ENCODE measurements around the gene CEP43.

The CEP43 gene

DNA sequence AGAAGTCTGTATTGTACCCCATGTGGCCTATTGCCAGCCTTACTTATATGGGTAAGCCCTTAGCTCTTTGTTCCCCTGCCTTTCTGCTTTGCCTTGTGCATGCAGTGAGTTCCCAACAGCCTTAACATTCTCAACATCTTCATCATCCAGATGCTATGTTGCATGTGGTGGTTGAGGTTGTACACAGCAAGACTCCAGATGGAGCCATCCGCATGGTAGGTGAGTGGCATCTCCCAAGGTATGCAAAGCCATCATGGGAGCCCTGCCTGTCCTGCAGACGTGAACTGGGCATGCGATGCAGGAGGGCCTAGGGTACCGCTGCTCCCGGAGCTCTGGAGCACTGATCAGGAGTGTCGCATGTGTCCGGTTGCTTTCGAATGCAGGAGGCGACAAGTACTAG, 16.1 kb downstream of the CEP43 start:
- no peak for DNase-seq

DNA sequence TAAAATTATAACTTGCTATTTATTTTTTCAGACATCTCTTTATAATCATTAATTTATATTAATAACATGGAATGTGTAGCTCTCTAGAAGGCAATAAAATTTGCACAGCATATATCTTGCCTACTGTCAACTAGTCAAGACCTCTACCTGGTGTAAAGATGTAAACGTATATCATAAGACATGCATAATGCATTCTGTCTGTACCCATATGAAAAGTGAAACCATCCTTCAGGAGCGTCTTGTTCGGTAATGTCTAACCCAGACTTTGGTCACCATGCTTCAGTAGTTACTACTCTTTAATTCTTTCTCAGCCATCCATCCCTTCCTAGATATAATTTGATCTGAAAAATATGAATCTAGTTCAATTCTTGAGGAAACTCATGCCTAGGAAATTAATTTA, 21.0 kb downstream of the CEP43 start:
- DNase-seq, result no peak

DNA sequence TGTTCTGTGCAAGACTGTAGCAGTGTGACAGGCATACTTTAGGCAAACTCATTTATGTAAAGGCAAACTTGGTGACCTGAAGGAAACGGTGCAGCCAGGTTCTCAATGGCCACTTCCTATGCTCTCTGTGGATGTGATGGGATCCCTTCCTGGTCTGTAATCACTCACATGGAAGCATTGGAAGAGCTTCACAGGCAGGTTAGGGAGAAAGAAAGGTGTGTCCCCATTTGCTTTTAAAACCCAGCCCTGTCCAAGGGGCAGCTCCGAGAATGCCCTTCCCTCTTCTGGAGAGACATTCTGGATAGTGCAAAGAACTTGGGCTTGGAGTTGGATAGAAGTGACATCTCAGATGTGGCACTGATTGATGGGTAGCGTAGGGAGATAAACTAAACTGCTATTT, 28.1 kb downstream of the CEP43 start:
- no peak for DNase-seq

DNA sequence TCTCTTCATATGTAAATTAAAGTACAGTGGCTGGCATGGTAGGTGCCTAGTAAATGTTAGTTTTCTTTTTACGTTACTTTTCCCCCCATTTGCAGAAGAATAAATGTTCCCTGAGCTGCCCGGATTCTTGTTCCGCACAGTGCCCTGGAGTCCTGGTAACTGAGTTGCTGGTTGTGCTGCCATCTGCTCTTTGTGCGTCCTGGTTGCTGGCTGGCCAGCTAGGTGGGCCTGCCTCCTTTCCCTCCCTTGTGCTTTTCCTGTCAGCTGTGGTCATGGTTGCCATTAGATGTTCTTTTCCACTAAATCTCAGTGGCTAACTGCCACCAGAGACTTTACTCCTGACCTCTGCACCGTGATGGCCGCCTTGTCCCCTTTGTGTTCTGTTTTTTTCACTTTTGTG, 28.6 kb downstream of the CEP43 start:
- DNase-seq, result no peak

DNA sequence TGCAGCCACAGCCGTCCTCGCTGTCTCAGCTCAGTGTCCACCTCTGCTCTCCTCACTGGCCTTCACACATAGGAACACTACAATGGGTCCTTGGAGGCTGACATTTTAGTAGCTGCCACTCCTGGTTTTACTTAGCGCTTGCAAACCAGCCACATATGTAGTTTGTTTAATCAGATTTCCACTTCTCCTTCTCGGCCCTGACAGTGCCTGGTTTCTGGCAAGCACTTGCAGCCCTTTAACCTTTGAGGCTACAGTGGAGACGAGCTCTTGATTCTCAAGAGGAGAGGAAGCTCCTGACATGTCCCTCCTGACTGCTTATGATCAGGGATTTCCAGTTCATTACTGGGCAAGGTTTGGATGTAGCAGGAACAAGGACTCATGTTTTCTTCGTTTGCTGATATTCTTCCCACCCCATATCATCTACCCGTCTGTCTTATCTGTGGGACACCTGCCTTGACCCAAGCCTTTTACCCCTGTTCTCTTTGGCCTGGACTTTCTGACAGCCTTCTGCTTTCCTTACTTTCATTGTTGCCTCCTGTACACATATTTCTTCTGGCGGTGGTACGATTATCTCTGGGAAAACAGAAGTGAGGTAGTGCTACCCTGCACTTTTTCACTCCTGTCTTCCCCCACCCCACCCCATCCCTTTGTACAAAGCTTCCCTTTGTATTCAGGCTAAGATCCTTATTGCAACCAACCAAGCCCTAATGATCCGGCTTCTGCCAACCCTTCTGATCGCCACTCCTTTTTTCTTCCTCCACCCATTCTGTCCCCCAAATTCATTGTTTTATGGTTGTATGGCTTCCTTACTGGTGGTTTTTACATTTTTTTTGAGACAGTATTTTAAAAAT, 31.2 kb downstream of the CEP43 start:
- DNase-seq, result no peak

DNA sequence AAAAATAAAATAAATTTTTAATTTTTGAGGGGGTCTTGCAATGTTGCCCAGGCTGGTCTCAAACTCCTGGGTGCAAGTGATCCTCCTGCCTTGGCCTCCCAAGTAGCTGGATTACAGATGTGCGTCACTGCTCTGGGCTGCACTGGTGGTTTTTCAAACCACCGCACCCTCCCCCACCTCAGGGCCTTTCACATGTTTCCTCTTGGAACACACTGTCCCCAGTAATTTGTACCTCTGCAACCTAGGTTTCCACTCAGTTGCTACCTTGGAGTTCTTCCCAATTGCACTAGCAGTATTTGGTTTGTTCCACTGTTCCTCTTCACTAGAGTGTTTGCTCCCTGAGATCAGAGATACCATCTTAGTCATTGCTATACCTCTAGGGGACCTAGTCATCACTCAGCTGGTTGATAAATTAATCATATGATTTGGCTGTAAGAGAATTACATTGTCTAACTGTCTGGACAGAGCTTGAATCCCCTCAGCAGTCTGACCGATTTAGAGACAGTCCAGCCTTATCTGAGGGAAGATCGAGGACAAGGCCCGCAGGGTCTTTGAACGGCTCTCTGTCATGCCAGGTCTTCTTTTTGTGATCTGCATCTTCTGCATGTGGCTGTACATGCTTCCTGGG, 32.0 kb downstream of the CEP43 start:
- no peak for DNase-seq

DNA sequence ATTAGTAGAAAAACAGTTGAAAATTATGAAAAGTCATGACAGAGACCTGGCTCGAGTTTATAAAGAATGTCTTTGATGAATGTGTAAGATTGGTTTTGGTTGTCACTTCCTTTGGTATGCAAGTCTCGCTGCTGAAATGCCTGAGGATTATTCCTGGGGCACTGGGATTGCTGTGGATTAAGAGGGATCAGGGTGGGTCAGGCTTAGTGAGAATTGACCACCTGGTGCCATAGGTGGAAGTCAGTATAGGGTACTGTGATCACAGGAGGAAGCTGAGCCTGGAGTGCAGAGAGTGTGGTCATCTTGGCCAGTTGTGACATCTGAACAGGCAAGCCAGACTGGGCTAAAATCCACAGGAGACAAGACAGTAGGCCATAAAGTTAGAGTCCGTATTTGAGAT, 34.9 kb downstream of the CEP43 start:
- DNase-seq, result no peak

DNA sequence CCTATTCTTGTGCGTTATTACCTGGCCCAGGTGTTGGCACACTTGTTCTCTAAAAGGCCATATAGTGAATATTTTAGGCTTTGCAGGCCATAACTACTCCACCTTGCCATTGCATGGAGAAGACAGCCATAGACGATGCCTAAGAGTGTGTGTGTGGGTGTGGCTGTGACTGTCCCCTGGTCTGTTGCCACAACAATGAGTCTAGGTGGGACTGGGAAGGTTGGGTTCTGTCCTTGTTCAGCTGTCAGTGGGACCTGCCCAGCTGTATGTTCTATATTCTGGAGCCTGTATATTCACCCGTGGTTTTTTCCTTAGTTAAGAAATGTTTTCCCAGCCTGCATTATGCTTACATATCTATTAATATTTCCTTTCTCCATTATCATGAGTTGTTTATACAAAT, 38.6 kb downstream of the CEP43 start:
- no peak for DNase-seq

DNA sequence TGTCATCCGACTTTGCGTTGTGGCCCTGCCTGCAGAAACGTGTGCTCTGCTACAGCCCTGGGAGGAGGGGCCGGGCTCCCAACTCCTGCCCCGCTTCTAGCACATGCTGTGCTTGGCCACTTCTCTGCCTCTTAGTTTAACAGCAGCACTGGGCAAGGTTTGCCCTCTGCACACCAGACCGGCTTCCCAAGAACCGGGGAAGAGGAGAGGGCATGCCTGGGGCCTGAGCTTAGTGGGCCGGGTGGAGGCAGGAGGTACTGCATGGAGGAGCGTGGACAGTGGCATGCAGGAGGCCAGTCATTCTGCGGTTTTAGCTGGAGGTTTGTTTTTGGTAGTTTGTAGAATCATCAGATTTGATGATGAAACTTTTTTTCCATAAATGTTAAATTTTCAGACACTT, 45.5 kb downstream of the CEP43 start:
- no peak for DNase-seq

DNA sequence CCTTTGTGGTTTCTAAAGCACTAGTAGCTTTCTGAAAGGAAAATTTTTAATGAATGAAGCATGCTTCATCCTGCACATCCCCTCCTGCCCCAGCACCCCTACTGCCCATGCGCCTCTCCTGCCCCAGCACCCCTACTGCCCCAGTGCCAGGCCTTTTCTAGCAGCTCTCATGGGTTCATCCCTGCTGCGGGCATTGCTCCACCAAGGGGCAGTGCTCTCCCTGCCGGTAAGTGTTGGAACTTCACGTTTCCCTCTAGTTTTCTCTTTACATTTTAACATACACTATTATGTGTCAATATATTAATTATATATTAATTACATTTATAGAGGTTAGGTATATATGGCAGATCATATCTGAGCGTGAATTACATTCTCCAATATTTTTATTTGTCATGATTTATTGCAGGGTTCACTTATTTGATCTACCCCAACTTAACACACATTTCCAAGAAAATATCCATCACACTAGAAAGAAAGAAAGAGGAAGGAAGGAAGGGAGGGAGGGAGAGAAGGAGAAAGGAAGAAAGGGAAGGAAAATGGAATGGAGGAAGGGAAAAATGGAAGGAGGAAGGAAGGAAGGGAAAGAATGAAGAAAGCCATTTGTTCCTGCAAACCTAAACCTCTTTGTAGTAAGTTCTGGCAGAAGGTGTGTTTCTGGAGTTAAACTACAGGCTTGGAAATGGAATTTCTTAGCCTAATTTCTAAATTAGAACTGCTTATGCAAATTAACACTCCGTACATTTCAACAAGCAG, 46.8 kb downstream of the CEP43 start:
- no peak for DNase-seq

DNA sequence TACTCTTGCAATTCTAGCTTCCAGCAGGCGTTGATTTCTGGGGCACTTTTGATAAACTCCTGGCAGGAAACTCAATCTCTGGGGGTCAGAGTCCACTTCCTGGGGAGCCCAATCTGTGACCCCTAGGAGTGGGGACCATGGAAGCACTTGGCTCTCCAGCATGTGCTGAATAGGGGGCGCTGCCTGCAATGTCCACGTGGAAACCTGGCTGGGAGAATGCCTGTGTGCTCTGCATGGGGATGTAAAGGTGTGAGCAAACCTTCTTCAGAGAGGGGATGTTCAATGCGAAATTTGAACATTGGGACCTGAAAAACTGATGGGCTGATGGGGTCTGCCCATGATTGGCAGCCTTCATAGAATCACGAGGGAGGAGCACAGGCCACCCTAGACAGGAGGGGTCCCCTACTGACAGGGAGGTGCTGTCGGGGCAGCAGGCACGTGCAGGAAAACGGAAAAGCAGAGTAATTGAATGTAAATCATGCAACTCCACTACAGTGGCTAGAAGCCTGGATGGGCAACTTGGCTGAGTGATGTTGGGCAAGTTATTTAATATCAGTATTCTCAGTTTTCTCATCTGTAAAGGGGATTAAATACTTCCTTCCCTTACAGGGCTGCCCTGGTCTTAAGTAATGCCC, 47.8 kb downstream of the CEP43 start:
- DNase-seq, result no peak

DNA sequence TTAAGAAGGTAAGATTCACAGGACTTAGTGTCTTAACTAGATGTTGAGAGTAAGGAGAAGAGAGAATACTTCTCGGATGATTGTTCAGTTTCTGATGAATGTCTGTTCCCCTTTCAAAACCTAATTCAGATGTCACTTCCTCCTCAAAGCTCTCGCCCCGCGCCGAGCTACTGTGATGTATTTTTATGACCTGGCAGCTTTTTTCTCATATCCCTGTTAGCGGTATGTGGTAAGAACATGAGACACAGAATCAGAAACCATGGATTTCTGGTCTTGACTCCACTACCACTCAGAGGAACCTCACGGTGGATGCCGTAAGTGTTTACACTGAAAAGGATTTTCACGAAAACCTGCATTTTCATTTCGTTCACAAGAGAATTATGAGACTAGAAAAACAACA, 48.4 kb downstream of the CEP43 start:
- no peak for DNase-seq
